ENCODE measurements around the gene SHC1. TPM values are rescaled to one million over a fixed set of nuclear protein-coding genes. Genes with fewer than 3 reads are reported as not detected.
A peak's percentile ranks its signal among the peaks of the same experiment; 100 is the strongest.

The SHC1 gene
- total and polyA plus RNA-seq, 2 donors from 2014 or later: 43.8 to 153 TPM

- Histone ChIP-seq H3K27me3 (ENCODE audit: control insufficient read depth, insufficient read depth, low read length) (no peaks in the 10 kb centered on the region), H3K9ac (ENCODE audit: low read length in 3 of 3) (peak overlapping the region; percentile 48 to 99 (median 92)), H3K27ac (ENCODE audit: low read depth in 2 of 2, low read length in 2 of 2) (peak overlapping the region; percentile 100), H3K9me3 (ENCODE audit: control insufficient read depth in 2 of 3, insufficient read depth in 1 of 3, low read length in 3 of 3) (no peaks in the 10 kb centered on the region), H3K36me3 (ENCODE audit: control insufficient read depth in 2 of 3, insufficient read depth in 3 of 3, low read length in 3 of 3) (no peaks in the 10 kb centered on the region), H3K4me3 (ENCODE audit: low read length in 3 of 3) (peak overlapping the region; percentile 82 to 98 (median 91)), H3K4me1 (ENCODE audit: control insufficient read depth in 2 of 3, insufficient read depth in 2 of 3, low read depth in 1 of 3, low read length in 3 of 3) (peaks cover 0 to 14% (median 10%) of the 10 kb centered on the region in 3 donors)
- no peak for TF ChIP-seq CTCF (IDR thresholded peaks at IDR 0.05; ENCODE audit: borderline replicate concordance, extremely low read depth, insufficient read depth)
- intact Hi-C loops (cut with DNase I): no loop called here
- FAIRE-seq (no peak), DNase-seq (peak in 1 of 5 donors; percentile 71)
Observed at GRCh38 chr1:154935749-154936554, 34.6 kb downstream of the SHC1 start.

GRCh38 chr1:154934358-154934948 lies 36.1 kb downstream of the SHC1 start:
- H3K9me3 ChIP-seq (ENCODE audit: control insufficient read depth in 2 of 3, insufficient read depth in 1 of 3, low read length in 3 of 3): no peaks in the 10 kb centered on the region
- DNase-seq (peak in 1 of 5 donors; percentile 46), FAIRE-seq (no peak)
- peaks cover 0 to 11% (median 10%) of the 10 kb centered on the region in 3 donors for H3K4me1 ChIP-seq (ENCODE audit: control insufficient read depth in 2 of 3, insufficient read depth in 2 of 3, low read depth in 1 of 3, low read length in 3 of 3)
- no peak for TF ChIP-seq CTCF (IDR thresholded peaks at IDR 0.05; ENCODE audit: borderline replicate concordance, extremely low read depth, insufficient read depth)
- H3K27me3 ChIP-seq (ENCODE audit: control insufficient read depth, insufficient read depth, low read length): no peaks in the 10 kb centered on the region
- no peak overlapping the region for H3K9ac ChIP-seq (ENCODE audit: low read length in 3 of 3)
- no peak overlapping the region for H3K27ac ChIP-seq (ENCODE audit: low read depth in 2 of 2, low read length in 2 of 2)
- no peak overlapping the region for H3K4me3 ChIP-seq (ENCODE audit: low read length in 3 of 3)
- intact Hi-C loops (cut with DNase I): no loop called here
- H3K36me3 ChIP-seq (ENCODE audit: control insufficient read depth in 2 of 3, insufficient read depth in 3 of 3, low read length in 3 of 3): peaks cover 0 to under 1% (median 0%) of the 10 kb centered on the region in 3 donors

- peaks cover 0 to 11% (median 7%) of the 10 kb centered on the region in 3 donors for H3K36me3 ChIP-seq (ENCODE audit: control insufficient read depth in 2 of 3, insufficient read depth in 3 of 3, low read length in 3 of 3)
- no peak for FAIRE-seq
Observed at GRCh38 chr1:154931940-154932487, 38.5 kb downstream of the SHC1 start.

More at GRCh38 chr1:154931940-154932487, 38.5 kb downstream of the SHC1 start:
- no peak overlapping the region for H3K4me3 ChIP-seq (ENCODE audit: low read length in 3 of 3)
- no peak for TF ChIP-seq CTCF (IDR thresholded peaks at IDR 0.05; ENCODE audit: borderline replicate concordance, extremely low read depth, insufficient read depth)
- no peaks in the 10 kb centered on the region for H3K27me3 ChIP-seq (ENCODE audit: control insufficient read depth, insufficient read depth, low read length)
- intact Hi-C loops (cut with DNase I): no loop called here
- H3K9ac ChIP-seq (ENCODE audit: low read length in 3 of 3): peak overlapping the region in 1 of 3 donors; percentile 15
- peak in 1 of 5 donors; percentile 88 for DNase-seq
- peak overlapping the region in 1 of 2 donors; percentile 28 for H3K27ac ChIP-seq (ENCODE audit: low read depth in 2 of 2, low read length in 2 of 2)
- peaks cover 0 to 6% (median 0%) of the 10 kb centered on the region in 3 donors for H3K4me1 ChIP-seq (ENCODE audit: control insufficient read depth in 2 of 3, insufficient read depth in 2 of 3, low read depth in 1 of 3, low read length in 3 of 3)
- H3K9me3 ChIP-seq (ENCODE audit: control insufficient read depth in 2 of 3, insufficient read depth in 1 of 3, low read length in 3 of 3): no peaks in the 10 kb centered on the region
